Measurements from ENCODE around the gene OXER1. TPM values are rescaled to one million over a fixed set of nuclear protein-coding genes. Genes with fewer than 3 reads are reported as not detected.

The OXER1 gene
- total and polyA plus RNA-seq, 8 donors, result 2.0 to 12.5 (median 4.1) TPM

- no peak for ATAC-seq
- H3K9me3 ChIP-seq, result no peaks in the 10 kb centered on the region
- no peaks in the 10 kb centered on the region for H3K27me3 ChIP-seq
- 70 to 88% methylated on average over 4 of the region's 4 CpGs for WGBS, 2 donors
- no peak for FAIRE-seq
- peaks cover 6 to 8% (median 6%) of the 10 kb centered on the region in 3 donors for H3K4me1 ChIP-seq
- H3K4me3 ChIP-seq, result no peak overlapping the region
- intact Hi-C loops (cut with DNase I), result no loop called here
- TF ChIP-seq CTCF (IDR thresholded peaks at IDR 0.05), result no peak
- no peak for DNase-seq
- no peaks in the 10 kb centered on the region for H3K36me3 ChIP-seq
- no peak overlapping the region for H3K27ac ChIP-seq
Observed at GRCh38 chr2:42799881-42800280, 35.9 kb upstream of the OXER1 start.

- ATAC-seq (no peak), DNase-seq (no peak), FAIRE-seq (no peak)
- no peak overlapping the region for H3K27ac ChIP-seq
- H3K27me3 ChIP-seq, result no peaks in the 10 kb centered on the region
- H3K36me3 ChIP-seq, result no peaks in the 10 kb centered on the region
- intact Hi-C loops (cut with DNase I), result no loop called here
- WGBS, 2 donors, result 78 to 88% methylated on average over 6 of the region's 6 CpGs
- H3K4me1 ChIP-seq, result peaks cover 6 to 13% (median 8%) of the 10 kb centered on the region in 3 donors
- no peak for TF ChIP-seq CTCF (IDR thresholded peaks at IDR 0.05)
- no peaks in the 10 kb centered on the region for H3K9me3 ChIP-seq
- no peak overlapping the region for H3K4me3 ChIP-seq
Observed at GRCh38 chr2:42797281-42797680, 33.3 kb upstream of the OXER1 start.

GRCh38 chr2:42796427-42797248, 32.7 kb upstream of the OXER1 start:
- peaks cover 4 to 15% (median 8%) of the 10 kb centered on the region in 3 donors for H3K4me1 ChIP-seq
- H3K36me3 ChIP-seq, result no peaks in the 10 kb centered on the region
- peak overlapping the region in 2 of 4 donors; percentile 37 to 96 for H3K27ac ChIP-seq
- H3K9me3 ChIP-seq, result no peaks in the 10 kb centered on the region
- intact Hi-C loops (cut with DNase I), result no loop called here
- 60 to 67% methylated on average over 7 of the region's 7 CpGs for WGBS, 2 donors
- TF ChIP-seq CTCF (IDR thresholded peaks at IDR 0.05), result no peak
- FAIRE-seq (no peak), ATAC-seq (no peak), DNase-seq (no peak)
- H3K4me3 ChIP-seq, result no peak overlapping the region
- no peaks in the 10 kb centered on the region for H3K27me3 ChIP-seq

GRCh38 chr2:42795841-42796301, 31.9 kb upstream of the OXER1 start:
- Histone ChIP-seq H3K27me3 (no peaks in the 10 kb centered on the region), H3K9me3 (no peaks in the 10 kb centered on the region), H3K27ac (peak overlapping the region in 3 of 4 donors; percentile 24 to 96 (median 37)), H3K4me1 (peaks cover 2 to 15% (median 8%) of the 10 kb centered on the region in 3 donors), H3K4me3 (peak overlapping the region in 1 of 4 donors; percentile 5), H3K36me3 (no peaks in the 10 kb centered on the region)
- no peak for DNase-seq
- WGBS, 2 donors, result 37 to 63% methylated on average over 3 of the region's 3 CpGs
- intact Hi-C loops (cut with DNase I), result no loop called here
- ATAC-seq, result peak in 1 of 4 donors; percentile 4
- FAIRE-seq, result no peak
- no peak for TF ChIP-seq CTCF (IDR thresholded peaks at IDR 0.05)

GRCh38 chr2:42795275-42795674, 31.3 kb upstream of the OXER1 start:
- no peaks in the 10 kb centered on the region for H3K27me3 ChIP-seq
- H3K27ac ChIP-seq, result peak overlapping the region in 2 of 4 donors; percentile 24 to 96
- WGBS, 2 donors, result 88 to 89% methylated on average over 6 of the region's 6 CpGs
- DNase-seq, result no peak
- H3K4me1 ChIP-seq, result peaks cover 2 to 15% (median 8%) of the 10 kb centered on the region in 3 donors
- peak overlapping the region in 1 of 4 donors; percentile 88 for H3K4me3 ChIP-seq
- intact Hi-C loops (cut with DNase I), result no loop called here
- no peak for TF ChIP-seq CTCF (IDR thresholded peaks at IDR 0.05)
- no peaks in the 10 kb centered on the region for H3K36me3 ChIP-seq
- FAIRE-seq, result no peak
- ATAC-seq, result no peak
- H3K9me3 ChIP-seq, result no peaks in the 10 kb centered on the region
